Measurements from ENCODE around the gene SCO1.
A peak's percentile ranks its signal among the peaks of the same experiment; 100 is the strongest.

Gene SCO1

DNA sequence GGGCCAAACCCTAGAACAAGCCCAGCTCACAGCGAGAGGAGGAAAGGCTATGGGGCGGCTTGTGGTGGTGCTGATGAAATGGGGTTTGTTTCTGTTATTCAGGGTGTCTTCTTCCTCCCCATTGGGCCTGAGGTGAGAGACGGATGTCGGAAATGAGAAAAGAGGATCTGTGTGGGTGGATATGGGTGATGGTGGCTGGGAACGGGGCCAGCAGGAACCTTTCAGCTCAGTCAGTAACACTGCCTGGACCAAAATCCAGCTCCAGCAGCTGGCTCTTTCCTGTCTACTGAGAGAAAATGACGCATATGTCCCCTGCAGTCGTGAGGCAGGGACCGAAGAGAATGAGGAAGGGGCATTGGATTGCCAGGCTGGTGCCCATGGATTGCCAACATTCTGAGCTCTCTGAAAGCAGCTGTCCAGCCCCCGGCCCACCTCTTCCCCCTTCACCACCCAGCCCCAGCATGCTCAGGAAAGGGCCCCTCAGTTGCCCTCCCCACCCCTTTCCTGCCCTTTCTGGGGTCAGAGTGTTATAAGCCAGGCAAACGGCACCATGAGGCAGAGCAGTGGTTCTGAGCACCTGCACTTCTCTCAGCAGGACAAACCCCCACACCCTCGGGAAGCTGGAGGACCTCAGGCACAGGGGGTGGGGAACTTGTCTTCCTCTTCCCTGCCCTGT, 44.2 kb downstream of the SCO1 start:
- DNase-seq (ENCODE audit: low spot score): no peak

DNA sequence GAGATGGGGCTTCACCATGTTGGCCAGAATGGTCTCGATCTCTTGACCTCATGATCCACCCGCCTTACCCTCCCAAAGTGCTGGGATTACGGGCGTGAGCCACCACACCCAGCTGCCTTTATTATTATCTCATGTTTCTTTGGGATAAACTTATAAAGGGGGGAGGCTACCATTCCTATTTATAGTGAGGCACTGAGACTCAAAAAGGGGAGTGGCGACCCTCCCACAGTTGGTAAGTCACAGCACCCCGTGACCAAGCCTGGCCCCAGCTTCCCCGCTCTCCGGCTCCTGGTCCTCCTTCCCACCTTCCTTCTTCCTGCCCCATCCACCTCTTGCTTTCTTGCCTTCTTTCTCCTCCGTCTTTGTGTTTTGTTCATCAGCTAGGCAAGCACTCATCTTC, 45.4 kb downstream of the SCO1 start:
- DNase-seq (ENCODE audit: low spot score): no peak

DNA sequence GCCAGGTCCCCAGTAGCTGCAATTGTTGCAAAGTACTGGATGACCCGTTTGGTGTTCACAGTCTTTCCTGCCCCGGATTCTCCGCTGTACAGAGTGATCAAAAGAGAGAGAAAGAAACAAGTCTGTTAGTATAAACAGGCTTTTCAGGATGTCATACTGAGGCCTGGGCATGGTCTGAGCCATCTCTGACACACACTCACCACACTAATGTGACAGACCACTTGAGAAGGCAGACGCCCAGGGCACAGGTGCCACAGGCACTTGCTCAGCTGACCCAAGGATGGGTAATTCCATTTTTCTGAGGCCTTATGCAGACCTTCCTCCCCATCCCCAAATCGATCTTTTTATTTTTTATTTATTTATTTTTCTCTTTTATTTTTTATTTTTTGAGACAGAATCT, 47.7 kb downstream of the SCO1 start:
- no peak for DNase-seq (ENCODE audit: low spot score)

DNA sequence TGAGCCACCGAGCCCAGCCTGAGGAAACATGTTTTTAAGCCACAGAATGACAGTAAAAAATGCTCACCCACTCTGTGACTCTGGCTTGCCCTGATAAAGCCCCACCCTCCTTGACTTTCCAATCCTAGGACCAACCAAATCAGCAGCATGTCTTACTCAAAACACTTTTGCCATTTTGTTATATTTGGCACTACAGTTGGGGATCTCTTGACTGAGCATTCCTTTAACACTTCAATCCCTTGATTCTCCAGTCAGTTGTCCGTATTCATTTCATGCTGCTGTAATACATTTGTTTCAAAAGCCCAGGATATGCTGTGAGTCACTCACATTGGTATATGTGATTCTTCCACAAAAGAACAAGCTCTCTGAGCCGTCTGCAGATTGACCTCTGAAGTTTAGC, 48.4 kb downstream of the SCO1 start:
- DNase-seq (ENCODE audit: low spot score): no peak

GRCh38 chr17:10648381-10648780, 49.0 kb downstream of the SCO1 start:
- DNase-seq (ENCODE audit: low spot score): no peak

DNA sequence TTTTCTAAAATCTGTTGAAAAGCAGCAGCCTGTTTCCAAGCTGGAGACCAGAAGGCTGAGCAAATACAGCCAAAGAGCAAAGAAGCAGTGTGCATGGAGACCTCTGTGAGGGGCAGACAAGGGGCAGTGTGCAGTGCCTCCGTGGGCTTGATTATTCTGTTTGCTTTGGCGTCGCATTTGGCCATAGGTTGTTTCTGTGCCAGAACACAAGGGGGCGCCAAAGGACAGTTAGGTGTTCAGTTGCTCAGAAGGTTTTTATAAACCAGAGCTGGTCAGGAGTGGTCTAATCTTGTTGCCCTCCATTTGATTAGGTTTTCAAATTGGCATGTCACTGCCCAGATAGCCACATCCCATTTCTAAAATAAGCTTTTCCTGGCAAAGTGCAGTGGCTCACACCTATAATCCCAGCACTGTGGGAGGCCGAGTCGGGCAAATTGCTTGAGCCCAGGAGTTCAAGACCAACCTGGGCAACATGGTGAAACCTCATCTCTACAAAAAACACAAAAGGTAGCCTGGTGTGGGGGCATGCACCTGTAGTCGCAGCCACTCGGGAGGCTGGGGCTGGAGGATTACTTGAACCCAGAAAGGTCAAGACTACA, 50.8 kb downstream of the SCO1 start:
- peak; percentile 39 for DNase-seq (ENCODE audit: low spot score)

DNA sequence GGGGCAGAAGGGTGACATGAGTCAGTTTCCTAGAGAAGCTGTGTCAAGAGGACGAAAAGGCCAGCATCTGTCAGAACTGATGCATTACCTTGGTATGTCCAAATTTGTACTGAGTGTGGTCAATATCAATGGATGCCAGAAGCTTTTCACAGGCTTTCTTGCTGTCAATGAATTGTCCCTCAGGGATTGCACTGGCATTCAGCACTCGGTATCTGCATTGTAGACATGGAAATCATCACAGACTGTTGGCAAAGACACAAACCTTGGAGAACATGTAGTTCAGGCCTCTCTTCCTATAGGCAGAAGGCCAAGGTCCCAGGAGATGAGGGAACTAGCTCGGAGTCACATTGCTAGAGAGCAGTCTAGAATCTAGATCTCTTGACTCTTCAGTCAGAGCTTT, 56.9 kb downstream of the SCO1 start:
- DNase-seq (ENCODE audit: low spot score): no peak

DNA sequence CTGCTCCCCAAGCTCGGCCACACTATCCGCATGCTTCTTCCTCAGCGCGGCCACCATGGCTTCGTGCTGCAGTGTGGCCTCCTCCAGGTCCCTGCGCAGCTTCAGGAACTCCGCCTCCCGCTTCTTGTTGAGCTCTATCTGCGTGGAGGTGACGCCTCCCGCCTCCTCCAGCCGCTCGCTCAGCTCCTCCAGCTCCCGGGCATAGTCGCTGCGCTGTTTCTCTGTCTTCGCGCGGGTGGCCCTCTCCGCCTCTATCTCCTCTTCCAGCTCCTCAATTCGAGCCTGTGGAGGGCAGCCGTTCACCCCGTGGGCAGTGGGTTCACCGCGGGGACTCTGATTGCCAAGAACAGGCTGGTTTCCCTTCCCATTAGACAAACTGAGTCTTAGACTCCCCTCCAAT, 59.2 kb downstream of the SCO1 start:
- no peak for DNase-seq (ENCODE audit: low spot score)

DNA sequence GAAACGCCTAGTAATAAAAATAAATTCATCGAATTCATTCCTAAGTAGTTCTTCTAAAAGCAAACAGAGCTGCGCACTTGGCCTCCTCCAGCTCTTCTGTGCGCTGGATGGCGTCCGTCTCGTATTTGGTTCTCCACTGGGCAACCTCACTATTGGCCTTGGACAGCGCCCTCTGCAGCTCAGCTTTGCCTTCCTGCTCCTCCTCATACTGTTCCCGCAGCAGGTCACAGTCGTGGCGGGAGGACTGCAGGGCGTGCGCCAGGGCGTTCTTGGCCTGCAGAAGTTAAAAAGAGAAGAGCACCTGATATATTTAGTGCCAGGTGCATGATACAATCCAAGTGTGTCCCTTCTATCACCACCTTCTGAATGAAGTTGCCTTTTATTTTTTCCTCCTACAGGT, 62.0 kb downstream of the SCO1 start:
- no peak for DNase-seq (ENCODE audit: low spot score)

- no peak for DNase-seq (ENCODE audit: low spot score)
Observed at GRCh38 chr17:10633738-10634379, 63.5 kb downstream of the SCO1 start.

DNA sequence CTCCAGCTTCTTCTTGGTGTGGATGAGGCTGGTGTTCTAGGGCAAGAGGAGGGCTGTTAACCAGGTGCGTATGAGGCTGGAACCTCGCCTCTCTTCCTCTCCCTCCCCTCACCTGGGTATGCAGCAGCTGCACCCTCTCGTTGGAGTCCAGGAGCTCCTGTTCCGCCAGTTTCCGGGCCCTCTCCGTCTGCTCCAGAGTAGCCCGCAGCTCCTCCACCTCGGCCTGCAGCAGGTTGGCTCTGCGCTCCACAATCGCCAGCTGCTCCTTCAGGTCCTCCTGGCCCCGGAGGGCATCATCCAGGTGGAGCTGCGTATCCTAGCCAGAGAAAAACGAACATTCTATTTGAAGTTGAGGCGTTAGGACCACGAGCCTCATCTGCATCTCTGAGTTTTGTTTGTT, 65.6 kb downstream of the SCO1 start:
- DNase-seq (ENCODE audit: low spot score): no peak

DNA sequence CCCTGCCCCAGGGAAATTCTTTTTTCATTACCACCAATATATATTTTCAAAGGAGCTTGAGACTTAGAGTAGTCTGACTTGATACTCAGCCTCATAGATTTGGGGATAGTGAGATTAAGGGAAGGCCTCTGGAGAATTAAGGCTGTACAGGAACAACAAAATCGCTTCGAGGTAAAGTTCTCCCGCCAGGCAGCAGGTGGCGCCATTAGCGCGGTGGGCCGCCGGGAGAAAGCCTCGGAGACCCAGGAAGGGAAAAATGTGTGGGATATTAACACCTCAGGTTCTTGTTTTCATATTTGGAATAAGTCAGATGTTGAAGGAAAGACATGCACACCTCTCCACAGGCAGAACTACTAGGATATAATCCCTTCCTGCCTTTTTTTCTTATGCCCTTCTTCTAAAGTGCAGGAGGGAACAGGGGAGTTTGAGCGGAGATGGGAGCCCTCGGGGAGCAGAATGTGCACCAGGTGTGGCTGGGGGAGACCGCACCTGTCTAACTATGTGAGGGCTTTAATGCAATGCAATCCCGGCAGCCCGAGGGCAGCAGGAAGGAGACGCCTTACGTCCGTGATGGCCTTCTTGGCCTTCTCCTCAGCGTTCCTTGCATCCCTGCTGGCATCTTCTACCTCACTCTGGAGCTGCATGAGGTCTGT, 66.2 kb downstream of the SCO1 start:
- no peak for DNase-seq (ENCODE audit: low spot score)

- DNase-seq (ENCODE audit: low spot score): no peak
Observed at GRCh38 chr17:10629706-10630105, 67.6 kb downstream of the SCO1 start.

GRCh38 chr17:10628756-10629155, 68.6 kb downstream of the SCO1 start:
- DNase-seq (ENCODE audit: low spot score): no peak

DNA sequence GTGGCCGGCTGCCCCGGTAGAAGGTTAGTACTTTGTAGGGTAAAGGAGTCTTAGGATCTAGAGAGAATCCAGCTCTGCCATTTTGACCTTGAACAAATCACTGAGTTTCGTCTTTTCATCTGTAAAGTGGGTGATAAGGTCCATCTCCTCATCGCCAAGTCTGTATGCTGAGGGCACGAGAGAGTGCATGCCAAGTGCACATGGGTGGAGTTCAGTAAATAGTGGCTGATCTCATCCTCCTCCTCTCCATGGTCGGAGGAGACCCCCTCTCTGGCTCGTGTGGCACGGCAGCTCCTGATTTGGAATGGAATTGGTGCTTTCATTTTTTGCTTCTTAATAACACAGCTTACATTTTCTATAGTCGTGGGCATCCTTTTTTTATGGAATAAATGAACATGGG, 70.9 kb downstream of the SCO1 start:
- no peak for DNase-seq (ENCODE audit: low spot score)

- no peak for DNase-seq (ENCODE audit: low spot score)
Observed at GRCh38 chr17:10624969-10625368, 72.4 kb downstream of the SCO1 start.

DNA sequence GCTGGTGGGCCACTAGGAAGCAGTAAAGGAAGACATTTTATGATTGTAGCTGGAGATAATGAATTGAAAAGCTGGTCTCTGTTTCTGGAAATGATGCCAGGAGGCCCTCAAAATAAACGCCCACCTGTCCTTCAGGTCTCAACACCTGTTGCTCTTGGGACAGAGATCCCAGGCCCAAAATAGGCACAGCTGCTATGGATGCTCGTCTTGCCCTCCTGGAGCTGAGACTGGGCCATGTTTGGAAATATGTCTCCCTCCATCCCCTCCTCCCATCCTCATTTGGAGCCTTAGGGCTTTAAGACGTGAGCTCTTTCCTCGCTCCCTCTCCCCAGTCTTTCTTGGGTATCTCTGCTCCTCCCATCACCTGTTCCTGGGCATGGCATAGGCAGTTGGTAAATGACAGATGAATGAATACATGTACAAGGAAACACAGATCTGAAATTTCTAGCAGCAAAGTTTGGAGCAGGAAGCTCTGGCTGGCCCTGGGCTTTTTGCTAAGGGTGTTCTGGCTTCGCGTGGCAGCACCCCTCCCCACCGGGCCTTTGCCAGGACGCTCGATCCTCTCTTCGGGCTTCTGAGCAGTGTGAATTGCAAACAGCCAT, 73.5 kb downstream of the SCO1 start:
- no peak for DNase-seq (ENCODE audit: low spot score)

DNA sequence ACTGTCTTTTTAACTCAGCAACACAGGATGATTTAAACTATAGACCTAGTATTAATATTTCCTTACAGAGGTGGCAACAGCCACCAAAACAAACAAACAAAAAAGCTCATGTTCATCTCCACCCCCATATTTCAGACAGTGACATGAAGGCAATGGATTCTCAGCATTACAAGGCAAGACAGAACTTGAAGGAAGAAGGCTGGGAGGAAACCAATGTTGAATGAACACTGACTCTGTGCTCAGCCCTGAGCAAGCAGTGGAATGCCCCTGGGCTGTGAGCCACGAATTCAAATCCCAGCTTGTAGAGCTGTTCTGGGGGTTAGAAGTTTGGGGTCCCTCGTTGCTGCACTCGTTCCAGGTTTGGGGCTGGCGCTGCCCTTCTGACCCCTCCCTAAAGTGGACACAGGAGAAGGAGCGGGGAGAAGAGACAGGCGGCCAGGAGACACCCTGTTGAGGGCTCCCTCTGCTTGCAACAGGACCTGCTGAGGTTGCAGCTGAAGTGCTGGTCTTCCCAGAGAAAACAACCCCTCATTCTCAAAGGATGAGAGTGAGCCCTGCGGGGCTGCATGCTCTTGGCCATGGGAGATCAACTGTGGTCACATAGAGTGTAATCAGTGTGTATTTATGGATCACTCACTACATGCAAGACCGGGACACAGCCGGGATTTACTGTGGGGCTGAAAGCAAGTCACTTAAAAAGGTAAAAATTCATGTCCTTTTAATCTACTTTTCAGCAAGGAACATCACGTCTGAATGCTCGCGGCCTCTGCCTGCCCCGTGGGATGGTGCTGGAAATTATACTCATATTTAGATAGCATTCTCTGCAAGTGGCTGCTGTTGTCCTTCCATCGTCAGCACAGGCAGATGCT, 74.5 kb downstream of the SCO1 start:
- no peak for DNase-seq (ENCODE audit: low spot score)
